GM12878 (cell line): ENCODE results near the gene SLAMF1. TPM values are rescaled to one million over a fixed set of nuclear protein-coding genes. Genes with fewer than 3 reads are reported as not detected.
A peak's percentile ranks its signal among the peaks of the same experiment; 100 is the strongest.

Experiments used
- ATAC-seq: fragments of 200-7000 bp; cut with Tn5 transposase; 3 replicates; pipeline ENCODE4 v1.9.1; 2020; ENCODE audit warnings: mild to moderate bottlenecking, moderate library complexity
- BruUV-seq: library from RNA; stranded (reverse); fragments of 400-500 nt; replicated peaks from 2 replicates; lab custom pipeline; 2021; lab: Mats Ljungman, UMichigan
- CTCF ChIA-PET: fragments of 300-600 bp; sonication (Branson Sonifier 250); formaldehyde crosslinking; extraction: SDS; loops from one replicate; lab custom pipeline; 2021; ENCODE audit warnings: inconsistent platforms; lab: Yijun Ruan, JAX
- POLR2A ChIA-PET: fragments of 350-600 bp; formaldehyde crosslinking; extraction: SDS; loops from one replicate; lab custom pipeline; 2021; ENCODE audit warnings: inconsistent platforms; lab: Charles Lee
- RAD21 ChIA-PET: fragments of 300-600 bp; sonication (Branson Sonifier 250); formaldehyde crosslinking; loops from one replicate; lab custom pipeline; 2023; ENCODE audit warnings: antibody characterized with exemption; ENCODE audit not compliant: unreplicated experiment; lab: Charles Lee
- SMC1A ChIA-PET: fragments of 300-600 bp; sonication (Branson Sonifier 250); formaldehyde crosslinking; loops from one replicate; lab custom pipeline; 2023; ENCODE audit not compliant: unreplicated experiment, uncharacterized antibody; lab: Charles Lee
- DNase-seq: peaks from one replicate; pipeline ENCODE4 v3.0.0-alpha.2; 2011; ENCODE audit warnings: low read depth, low spot score
- FAIRE-seq: peaks from 3 replicates; lab custom pipeline; 2011; peaks lifted over from hg19 to GRCh38; lab: Jason Lieb, UNC
- H2AFZ ChIP-seq: 2 replicates; pipeline ENCODE4 v1.6.0; 2011; ENCODE audit warnings: low read depth, low read length, control low read depth; ENCODE audit not compliant: control insufficient read depth
- H3K27ac ChIP-seq: 2 replicates; pipeline ENCODE4 v1.5.1; 2011; ENCODE audit warnings: control low read depth; ENCODE audit not compliant: control insufficient read depth, insufficient read depth
- H3K27me3 ChIP-seq, 2 experiments: replicated peaks in 1 of 2; 2 replicates each; pipeline versions ENCODE4 v1.6.0 to v1.6.1; 2011; ENCODE audit warnings: low read length in 1 of 2; ENCODE audit not compliant: control insufficient read depth in 2 of 2, insufficient read depth in 2 of 2
- H3K36me3 ChIP-seq, 2 experiments: 2 replicates each; pipeline ENCODE4 v1.5.1; 2011; ENCODE audit warnings: low read length in 1 of 2; ENCODE audit not compliant: control insufficient read depth in 2 of 2, insufficient read depth in 2 of 2
- H3K4me1 ChIP-seq: 2 replicates; pipeline ENCODE4 v1.6.1; 2011; ENCODE audit warnings: mild to moderate bottlenecking, low read length, moderate library complexity, mixed read lengths; ENCODE audit not compliant: control insufficient read depth, insufficient read depth
- H3K4me2 ChIP-seq: 2 replicates; pipeline ENCODE4 v1.6.0; 2011; ENCODE audit warnings: control low read depth; ENCODE audit not compliant: control insufficient read depth, insufficient read depth
- H3K4me3 ChIP-seq: fragments of 200-600 bp; sonication (generic); 2 replicates; pipeline ENCODE4 v1.5.1; 2016
- H3K79me2 ChIP-seq: 2 replicates; pipeline ENCODE4 v1.6.0; 2011; ENCODE audit warnings: low read length; ENCODE audit not compliant: control insufficient read depth, insufficient read depth
- H3K9ac ChIP-seq: 2 replicates; pipeline ENCODE4 v1.8.0; 2011; ENCODE audit warnings: low read length, control low read depth, mixed read lengths; ENCODE audit not compliant: control insufficient read depth, insufficient read depth
- H3K9me3 ChIP-seq: replicated peaks from 3 replicates; pipeline ENCODE4 v1.5.1; 2011; ENCODE audit warnings: mild to moderate bottlenecking, low read length; ENCODE audit not compliant: control insufficient read depth, insufficient read depth
- H4K20me1 ChIP-seq: 2 replicates; pipeline ENCODE4 v1.6.0; 2011; ENCODE audit not compliant: control insufficient read depth, insufficient read depth
- CBFB ChIP-seq: IDR thresholded peaks from 2 replicates; pipeline ENCODE4 v1.6.1; 2016; ENCODE audit warnings: antibody characterized with exemption, low read depth
- CEBPZ ChIP-seq: fragments of 150-350 bp; IDR thresholded peaks from 2 replicates; pipeline ENCODE4 v1.6.1; 2016; ENCODE audit warnings: low read depth, low read length
- CUX1 ChIP-seq: IDR thresholded peaks from 2 replicates; pipeline ENCODE4 v1.6.1; 2012; ENCODE audit warnings: improper control_type of control experiment, low read depth, low read length; ENCODE audit not compliant: insufficient replicate concordance
- FOXM1 ChIP-seq: IDR thresholded peaks from 2 replicates; pipeline ENCODE4 v1.6.1; 2012; ENCODE audit warnings: low read depth, mild to moderate bottlenecking, inconsistent platforms, low read length, moderate library complexity
- IRF5 ChIP-seq: fragments of 450-650 bp; IDR thresholded peaks from 2 replicates; pipeline ENCODE4 v1.6.1; 2017; ENCODE audit warnings: borderline replicate concordance
- NBN ChIP-seq: fragments of 450-650 bp; IDR thresholded peaks from 2 replicates; pipeline ENCODE4 v1.6.1; 2016
- POLR2AphosphoS2 ChIP-seq: IDR thresholded peaks from 2 replicates; pipeline ENCODE4 v1.6.1; 2011; ENCODE audit warnings: low read depth, mild to moderate bottlenecking, low read length, improper control_type of control experiment, moderate library complexity
- POLR2AphosphoS5 ChIP-seq: IDR thresholded peaks from 2 replicates; pipeline ENCODE4 v1.6.1; 2011; ENCODE audit warnings: mild to moderate bottlenecking, low read length, inconsistent platforms
- RBBP5 ChIP-seq: fragments of 200-600 bp; sonication (generic); conservative IDR thresholded peaks from 2 replicates; pipeline ENCODE4 v1.6.1; 2016
- RUNX3 ChIP-seq: IDR thresholded peaks from 2 replicates; pipeline ENCODE4 v1.6.1; 2012; ENCODE audit warnings: low read length, inconsistent platforms
- SRF ChIP-seq, 2 experiments: IDR thresholded peaks; 2 replicates each; pipeline ENCODE4 v1.6.1; 2011; ENCODE audit warnings: low read depth in 2 of 2, low read length in 2 of 2, mild to moderate bottlenecking in 1 of 2, moderate library complexity in 1 of 2
- WRNIP1 ChIP-seq: IDR thresholded peaks from 2 replicates; pipeline ENCODE4 v1.6.1; 2011; ENCODE audit warnings: low read depth, low read length, improper control_type of control experiment, borderline replicate concordance
- ZNF207 ChIP-seq: fragments of 450-650 bp; IDR thresholded peaks from 2 replicates; pipeline ENCODE4 v1.6.1; 2014; ENCODE audit warnings: antibody characterized with exemption, mild to moderate bottlenecking, borderline replicate concordance
- WGBS: methylation state at CpG from one replicate; pipeline ENCODE4 v1.1.6; 2016; ENCODE audit warnings: low lambda C conversion rate; ENCODE audit not compliant: insufficient replicate concordance, insufficient coverage; ENCODE audit errors: missing lambda C conversion rate; 5-methylcytosine and 5-hydroxymethylcytosine counted together
- in situ Hi-C: fragments of 300-500 bp; cut with MboI; formaldehyde crosslinking; loops from 9 replicates; pipeline ENCODE4 v1.14.3; 2018; ENCODE audit warnings: mixed read lengths
- intact Hi-C: fragments of 100-400 bp; cut with micrococcal nuclease; formaldehyde crosslinking; loops from one replicate; pipeline ENCODE4 v1.14.2; 2022; ENCODE audit not compliant: unreplicated experiment
- polyA plus RNA-seq, 11 experiments: library from polyadenylated mRNA; depleted of rRNA in 4 of 11; unstranded in 6 of 11; stranded (reverse) in 5 of 11; fragments of >200 nt; fragmentation: Nextera tagmentation in 4 of 11; fragmentation: Illumina TruSeq in 1 of 11; extraction: Ambion mirVana in 4 of 11; extraction: Trizol in 1 of 11; gene quantifications; 1 replicate in 1 of 11; 2 replicates in 10 of 11; pipeline versions ENCODE4 v1.2.1 to v1.2.3, GENCODE V29; 2011 to 2016; ENCODE audit warnings: inconsistent platforms in 2 of 11, missing spikeins in 2 of 11, low read depth in 1 of 11
- total RNA-seq, 4 experiments: library from RNA; depleted of rRNA in 3 of 4; stranded (reverse); fragments of >200 nt in 3 of 4; fragmentation: Illumina TruSeq in 1 of 4; extraction: Trizol in 1 of 4; gene quantifications; 2 replicates each; pipeline versions ENCODE4 v1.2.1 to v1.2.3, GENCODE V29; 2013 to 2021

Gene SLAMF1
- total and polyA plus RNA-seq, 10 of the 15 experiments (the other 5 are each of a cell fraction or from before 2014, with no cell fraction given), result 87.3 to 260 (median 131) TPM

- SMC1A ChIA-PET, result interaction anchor here (1.1 to 12.3 kb wide), 2 partner anchors 9 to 20 kb away, joined by 4 to 187 read pairs; no protein-coding TSS in a partner anchor
- CTCF ChIA-PET, result interaction anchor here (0.8 kb wide), 1 partner anchor 20 kb away, joined by 3 read pairs; no protein-coding TSS in a partner anchor
- peak overlapping the region; percentile 75 for H3K27ac ChIP-seq
- peaks cover 62% of the 10 kb centered on the region for H3K79me2 ChIP-seq
- 76% methylated on average over 9 of the region's 9 CpGs for WGBS
- BruUV-seq, result no TSS peak
- in situ Hi-C loops, result no loop called here
- peak overlapping the region; percentile 37; the same call in 1 of the 2 replicates for H3K4me3 ChIP-seq
- RAD21 ChIA-PET, result interaction anchor here (0.7 to 1.9 kb wide), 4 partner anchors 11 to 22 kb away, joined by 3 to 5 read pairs (median 4); no protein-coding TSS in a partner anchor
- peak overlapping the region; percentile 26; the same call in 1 of the 2 replicates for H2AFZ ChIP-seq
- POLR2A ChIA-PET, result interaction anchor here (0.6 to 9.0 kb wide), 5 partner anchors 9 to 20 kb away, joined by 3 to 61 read pairs (median 3); no protein-coding TSS in a partner anchor
- peak; percentile 38 for ATAC-seq
- no peak for DNase-seq
- H3K9me3 ChIP-seq, result no peaks in the 10 kb centered on the region; the same call in 2 of the 3 replicates
- no peaks in the 10 kb centered on the region for H3K27me3 ChIP-seq
- intact Hi-C loops, result no loop called here
- H4K20me1 ChIP-seq, result no peaks in the 10 kb centered on the region
- H3K4me2 ChIP-seq, result peak overlapping the region; percentile 83
- H3K9ac ChIP-seq, result peak overlapping the region; percentile 39
- FAIRE-seq, result no peak
- H3K4me1 ChIP-seq, result peaks cover 60% of the 10 kb centered on the region
- no peaks in the 10 kb centered on the region for H3K36me3 ChIP-seq
- TF ChIP-seq WRNIP1, result no peak
- no peak for TF ChIP-seq RBBP5
- TF ChIP-seq POLR2AphosphoS5, result no peak
- TF ChIP-seq NBN, result no peak
- TF ChIP-seq POLR2AphosphoS2, result no peak
- no peak for TF ChIP-seq IRF5
- TF ChIP-seq CEBPZ, result no peak
- TF ChIP-seq SRF (IDR thresholded peaks at IDR 0.05; ENCODE audit: low read depth in 2 of 2, low read length in 2 of 2), result no peak
- peak; percentile 14; the same call in 1 of the 2 replicates for TF ChIP-seq FOXM1
- TF ChIP-seq CBFB, result no peak
- no peak for TF ChIP-seq ZNF207
- TF ChIP-seq RUNX3, result no peak
- TF ChIP-seq CUX1, result no peak
Observed at GRCh38 chr1:160652924-160653619, 6.2 kb upstream of the SLAMF1 start.
